IMR-90 (cell line): ENCODE data around the gene VWA7. TPM values are rescaled to one million over a fixed set of nuclear protein-coding genes. Genes with fewer than 3 reads are reported as not detected.

Source experiments
- ATAC-seq: fragments of 200-7000 bp; cut with Tn5 transposase; 2 replicates; pipeline ENCODE4 v1.9.1; 2020; ENCODE audit warnings: low read depth, mild to moderate bottlenecking, moderate library complexity
- BruUV-seq: library from RNA; stranded (reverse); fragments of 400-500 nt; replicated peaks from 2 replicates; lab custom pipeline; 2021; lab: Mats Ljungman, UMichigan
- CTCF ChIA-PET: fragments of 300-600 bp; formaldehyde crosslinking; extraction: SDS; loops from one replicate; lab custom pipeline; 2021; ENCODE audit warnings: antibody characterized with exemption; lab: Yijun Ruan, JAX
- POLR2A ChIA-PET: fragments of 300-600 bp; sonication (Branson Sonifier 250); formaldehyde crosslinking; loops from one replicate; lab custom pipeline; 2022; ENCODE audit warnings: antibody characterized with exemption; ENCODE audit not compliant: unreplicated experiment; lab: Charles Lee
- DNase-seq: peaks from one replicate; pipeline ENCODE4 v3.0.0; 2013
- H2AFZ ChIP-seq: replicated peaks from 2 replicates; pipeline ENCODE3; 2013; ENCODE audit warnings: low read length, mild to moderate bottlenecking; ENCODE audit not compliant: poor library complexity
- H2AK5ac ChIP-seq: 2 replicates; pipeline ENCODE4 v1.6.1; 2013; ENCODE audit warnings: low read depth, low read length, inconsistent platforms
- H2AK9ac ChIP-seq: replicated peaks from 2 replicates; pipeline ENCODE3; 2013; ENCODE audit warnings: mild to moderate bottlenecking, low read depth, low read length, moderate library complexity; ENCODE audit not compliant: poor library complexity
- H2BK120ac ChIP-seq: 2 replicates; pipeline ENCODE4 v1.6.1; 2013; ENCODE audit warnings: low read depth, low read length, inconsistent platforms
- H2BK15ac ChIP-seq: 3 replicates; pipeline ENCODE4 v1.6.1; 2013; ENCODE audit warnings: low read depth, low read length, inconsistent platforms
- H2BK20ac ChIP-seq: 2 replicates; pipeline ENCODE4 v1.6.1; 2013; ENCODE audit warnings: low read depth, mild to moderate bottlenecking, inconsistent platforms, low read length, moderate library complexity
- H2BK5ac ChIP-seq: 2 replicates; pipeline ENCODE4 v1.6.1; 2013; ENCODE audit warnings: mild to moderate bottlenecking, low read depth, low read length, inconsistent platforms; ENCODE audit not compliant: poor library complexity, severe bottlenecking
- H3K14ac ChIP-seq: replicated peaks from 2 replicates; pipeline ENCODE4 v1.6.1; 2013; ENCODE audit warnings: low read depth, low read length, inconsistent platforms
- H3K18ac ChIP-seq: 2 replicates; pipeline ENCODE4 v1.6.1; 2013; ENCODE audit warnings: low read depth, low read length, control low read depth
- H3K23ac ChIP-seq: 2 replicates; pipeline ENCODE4 v1.6.1; 2013; ENCODE audit warnings: low read depth, low read length, inconsistent platforms
- H3K27ac ChIP-seq: 2 replicates; pipeline ENCODE4 v1.5.1; 2013; ENCODE audit warnings: mild to moderate bottlenecking, control low read depth, low read length; ENCODE audit not compliant: insufficient read depth
- H3K27me3 ChIP-seq: 2 replicates; pipeline ENCODE4 v1.6.1; 2013; ENCODE audit warnings: low read length; ENCODE audit not compliant: control insufficient read depth, insufficient read depth
- H3K36me3 ChIP-seq: 2 replicates; pipeline ENCODE4 v1.6.1; 2013; ENCODE audit warnings: low read length, mixed read lengths; ENCODE audit not compliant: control insufficient read depth, insufficient read depth
- H3K4ac ChIP-seq: 2 replicates; pipeline ENCODE4 v1.6.1; 2013; ENCODE audit warnings: low read depth, low read length, inconsistent platforms
- H3K4me1 ChIP-seq: 2 replicates; pipeline ENCODE4 v1.6.1; 2013; ENCODE audit warnings: low read length, mixed read lengths; ENCODE audit not compliant: control insufficient read depth, insufficient read depth
- H3K4me2 ChIP-seq: 2 replicates; pipeline ENCODE4 v1.6.1; 2013; ENCODE audit warnings: low read depth, mild to moderate bottlenecking, control low read depth, low read length, moderate library complexity
- H3K4me3 ChIP-seq: 2 replicates; pipeline ENCODE4 v1.5.1; 2013; ENCODE audit warnings: low read depth, mild to moderate bottlenecking, control low read depth, low read length, moderate library complexity; ENCODE audit not compliant: insufficient read depth
- H3K56ac ChIP-seq: 2 replicates; pipeline ENCODE4 v1.6.1; 2013; ENCODE audit warnings: low read length, inconsistent platforms; ENCODE audit not compliant: insufficient read depth; ENCODE audit errors: extremely low read depth
- H3K79me1 ChIP-seq, 2 experiments: 2 replicates each; pipeline ENCODE4 v1.6.1; 2013; ENCODE audit warnings: low read length in 2 of 2, inconsistent platforms in 1 of 2, low read depth in 1 of 2
- H3K9ac ChIP-seq: 2 replicates; pipeline ENCODE4 v1.6.1; 2013; ENCODE audit warnings: low read depth, low read length, control low read depth
- H3K9me1 ChIP-seq: 2 replicates; pipeline ENCODE4 v1.6.1; 2013; ENCODE audit warnings: low read length, inconsistent platforms; ENCODE audit not compliant: insufficient read depth
- H3K9me3 ChIP-seq: 2 replicates; pipeline ENCODE4 v1.6.1; 2013; ENCODE audit warnings: low read length; ENCODE audit not compliant: control insufficient read depth, insufficient read depth
- H4K20me1 ChIP-seq: 2 replicates; pipeline ENCODE4 v1.6.1; 2013; ENCODE audit warnings: low read length, inconsistent platforms; ENCODE audit not compliant: insufficient read depth
- H4K5ac ChIP-seq: 2 replicates; pipeline ENCODE4 v1.6.1; 2013; ENCODE audit warnings: mild to moderate bottlenecking, low read depth, low read length, control low read depth
- H4K8ac ChIP-seq, 2 experiments: 2 replicates each; pipeline ENCODE4 v1.6.1; 2013; ENCODE audit warnings: low read depth in 2 of 2, low read length in 2 of 2, control low read depth in 1 of 2, inconsistent platforms in 1 of 2
- H4K91ac ChIP-seq: 2 replicates; pipeline ENCODE4 v1.6.1; 2013; ENCODE audit warnings: low read depth, low read length, inconsistent platforms; ENCODE audit not compliant: insufficient read depth
- BHLHE40 ChIP-seq: fragments of 150-350 bp; IDR thresholded peaks from 2 replicates; pipeline ENCODE4 v1.6.1; 2016; ENCODE audit warnings: mild to moderate bottlenecking, low read depth, low read length
- NFE2L2 ChIP-seq: fragments of 150-350 bp; IDR thresholded peaks from 2 replicates; pipeline ENCODE4 v1.6.1; 2016; ENCODE audit warnings: low read depth, mild to moderate bottlenecking, low read length
- RAD21 ChIP-seq: IDR thresholded peaks from 2 replicates; pipeline ENCODE4 v1.6.1; 2012; ENCODE audit warnings: low read length, improper control_type of control experiment
- SMC3 ChIP-seq: fragments of 150-350 bp; IDR thresholded peaks from 2 replicates; pipeline ENCODE4 v1.6.1; 2016; ENCODE audit warnings: low read depth, mild to moderate bottlenecking, antibody characterized with exemption, low read length, moderate library complexity
- WGBS, 2 experiments: methylation state at CpG; one replicate each; pipeline versions ENCODE4 v1.1.5 to v1.1.7; 2013; ENCODE audit warnings: missing lambda C conversion rate in 2 of 2; ENCODE audit not compliant: insufficient read length in 1 of 2; ENCODE audit errors: extremely low coverage in 2 of 2; 5-methylcytosine and 5-hydroxymethylcytosine counted together
- dilution Hi-C: fragments of 300-500 bp; cut with HindIII; formaldehyde crosslinking; loops from one replicate; pipeline ENCODE4 v1.14.3; 2018; ENCODE audit warnings: low sequenced_read_pairs; ENCODE audit not compliant: unreplicated experiment
- in situ Hi-C: fragments of 300-500 bp; cut with MboI; formaldehyde crosslinking; loops from 3 replicates; pipeline ENCODE4 v1.14.3; 2019; ENCODE audit warnings: low sequenced_read_pairs, inconsistent platforms, mixed read lengths
- intact Hi-C: fragments of 100-400 bp; cut with micrococcal nuclease; formaldehyde crosslinking; loops from 2 replicates; pipeline ENCODE4 v1.10.0; 2022
- polyA plus RNA-seq, 3 experiments: library from polyadenylated mRNA; depleted of rRNA; stranded (reverse); fragments of >200 nt; gene quantifications; 2 replicates each; pipeline ENCODE4 v1.2.3, GENCODE V29; 2012; ENCODE audit warnings: low replicate concordance in 1 of 3
- total RNA-seq: library from RNA; depleted of rRNA; stranded (reverse); fragments of >200 nt; gene quantifications from 2 replicates; pipeline ENCODE4 v1.2.3, GENCODE V29; 2012

VWA7 gene
- total and polyA plus RNA-seq, 2 of the 4 experiments (the other 2 are of a cell fraction) = under 0.01 to 1.4 TPM

GRCh38 chr6:31794866-31795615 is 17.9 kb upstream of the VWA7 start:
- Histone ChIP-seq H3K79me1 (peaks cover 0 to 48% of the 10 kb centered on the region in 2 experiments), H3K4me3 (peak overlapping the region; percentile 77), H2AK9ac (peak overlapping the region; percentile 100), H3K23ac (peak overlapping the region; percentile 75), H3K56ac (peak overlapping the region; percentile 80), H4K8ac (peak overlapping the region; percentile 81 to 82), H2BK15ac (no peak overlapping the region), H3K4me1 (no peaks in the 10 kb centered on the region; the same call in 1 of the 2 replicates), H3K9me3 (no peaks in the 10 kb centered on the region), H4K5ac (peak overlapping the region; percentile 79), H2BK120ac (peak overlapping the region; percentile 1; the same call in 1 of the 2 replicates), H3K14ac (peak overlapping the region; percentile 87), H2AFZ (peak overlapping the region; percentile 100), H2BK5ac (peak overlapping the region; percentile 100), H3K36me3 (peaks cover 15% of the 10 kb centered on the region), H4K91ac (peak overlapping the region; percentile 94), H3K4ac (peak overlapping the region; percentile 98), H3K18ac (peak overlapping the region; percentile 9; the same call in 1 of the 2 replicates), H2AK5ac (peak overlapping the region; percentile 98), H3K27me3 (no peaks in the 10 kb centered on the region), H3K27ac (peak overlapping the region; percentile 97), H3K9ac (peak overlapping the region; percentile 93), H2BK20ac (0 out of 2 replicates have a peak overlapping the region, but pooled peaks have one; percentile 21), H4K20me1 (no peaks in the 10 kb centered on the region), H3K4me2 (peak overlapping the region; percentile 98), H3K9me1 (0 out of 2 replicates have a peak, but pooled peaks cover 3% of the 10 kb centered on the region)
- ChIA-PET CTCF (interaction anchor here (1.1 to 1.6 kb wide), 2 partner anchors 11 to 20 kb away, joined by 4 to 10 read pairs; partner anchors contain the start of gene LSM2), POLR2A (interaction anchor here (0.6 kb wide), 1 partner anchor 188 kb away, joined by 3 read pairs; no protein-coding TSS in a partner anchor)
- no peak for TF ChIP-seq NFE2L2
- TF ChIP-seq RAD21 = no peak
- no peak for TF ChIP-seq BHLHE40
- TF ChIP-seq SMC3 = no peak
- intact Hi-C loops (loop anchor here (1.0 to 2.0 kb wide), 2 partner anchors 32 to 56 kb away; partner anchors contain the start of gene HSPA1B), in situ Hi-C loops (no loop called here), dilution Hi-C loops (no loop called here)
- TSS peak; percentile 68 for BruUV-seq
- ATAC-seq = peak; percentile 51
- DNase-seq = no peak
- 0% methylated on average over 18 of the region's 44 CpGs; no CpG with 5 or more reads in 1 of the 2 experiments for WGBS, 2 experiments
